Putamen (tissue), 1 donor: ENCODE measurements around the gene SNCAIP.

Source experiments
- DNase-seq: peaks from one replicate; pipeline ENCODE4 v3.0.0-alpha.2; 2016; ENCODE audit warnings: low spot score

Gene SNCAIP

DNA sequence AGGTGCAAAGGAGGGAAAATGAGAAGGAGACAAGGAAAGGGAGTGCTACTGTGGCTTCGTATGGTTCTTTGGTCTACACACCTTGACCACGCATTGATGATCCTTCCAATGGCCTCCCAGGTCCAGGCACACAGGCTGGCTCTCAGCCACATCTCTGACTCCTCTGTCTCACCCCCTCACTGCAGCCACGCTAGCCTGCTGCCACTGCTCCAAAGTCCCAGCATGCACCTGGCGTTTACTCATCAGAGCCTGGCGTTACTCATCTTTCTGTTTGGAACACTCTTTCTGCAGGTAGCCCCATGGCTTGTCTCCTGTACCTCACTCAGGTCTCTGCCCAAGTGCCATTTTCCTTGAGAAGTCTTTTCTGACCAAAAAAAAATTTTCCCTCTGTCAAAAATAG is 195.5 kb downstream of the SNCAIP start:
- no peak for DNase-seq

DNA sequence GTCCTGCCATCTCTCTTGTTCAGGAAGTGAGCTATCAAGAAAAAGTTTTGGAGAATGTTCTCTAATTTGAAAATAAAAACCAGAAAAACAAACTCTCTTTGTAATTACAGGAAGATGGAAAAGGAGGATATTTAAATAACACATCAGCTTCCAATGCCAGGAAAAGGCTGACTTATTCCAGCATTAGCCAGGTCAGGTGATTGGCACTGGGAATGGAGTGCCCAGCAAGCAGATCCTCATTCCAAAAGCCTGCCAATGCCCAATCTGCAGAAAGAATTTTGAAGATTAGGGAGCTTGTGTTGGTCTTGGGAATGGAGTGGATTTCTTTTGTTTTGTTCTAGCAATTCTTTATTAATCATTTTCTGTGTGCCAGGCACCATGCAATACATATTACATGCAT is 196.6 kb downstream of the SNCAIP start:
- DNase-seq: no peak
